GM12878 (cell line): ENCODE measurements around the gene ENOX1. TPM values are rescaled to one million over a fixed set of nuclear protein-coding genes. Genes with fewer than 3 reads are reported as not detected.

Source experiments
- ATAC-seq: fragments of 200-7000 bp; cut with Tn5 transposase; 3 replicates; pipeline ENCODE4 v1.9.1; 2020; ENCODE audit warnings: mild to moderate bottlenecking, moderate library complexity
- BruUV-seq: library from RNA; stranded (reverse); fragments of 400-500 nt; replicated peaks from 2 replicates; lab custom pipeline; 2021; lab: Mats Ljungman, UMichigan
- CTCF ChIA-PET: fragments of 300-600 bp; sonication (Branson Sonifier 250); formaldehyde crosslinking; extraction: SDS; loops from one replicate; lab custom pipeline; 2021; ENCODE audit warnings: inconsistent platforms; lab: Yijun Ruan, JAX
- POLR2A ChIA-PET: fragments of 350-600 bp; formaldehyde crosslinking; extraction: SDS; loops from one replicate; lab custom pipeline; 2021; ENCODE audit warnings: inconsistent platforms; lab: Charles Lee
- RAD21 ChIA-PET: fragments of 300-600 bp; sonication (Branson Sonifier 250); formaldehyde crosslinking; loops from one replicate; lab custom pipeline; 2023; ENCODE audit warnings: antibody characterized with exemption; ENCODE audit not compliant: unreplicated experiment; lab: Charles Lee
- SMC1A ChIA-PET: fragments of 300-600 bp; sonication (Branson Sonifier 250); formaldehyde crosslinking; loops from one replicate; lab custom pipeline; 2023; ENCODE audit not compliant: unreplicated experiment, uncharacterized antibody; lab: Charles Lee
- DNase-seq: peaks from one replicate; pipeline ENCODE4 v3.0.0-alpha.2; 2011; ENCODE audit warnings: low read depth, low spot score
- FAIRE-seq: peaks from 3 replicates; lab custom pipeline; 2011; peaks lifted over from hg19 to GRCh38; lab: Jason Lieb, UNC
- H2AFZ ChIP-seq: 2 replicates; pipeline ENCODE4 v1.6.0; 2011; ENCODE audit warnings: low read depth, low read length, control low read depth; ENCODE audit not compliant: control insufficient read depth
- H3K27ac ChIP-seq: 2 replicates; pipeline ENCODE4 v1.5.1; 2011; ENCODE audit warnings: control low read depth; ENCODE audit not compliant: control insufficient read depth, insufficient read depth
- H3K27me3 ChIP-seq, 2 experiments: replicated peaks in 1 of 2; 2 replicates each; pipeline versions ENCODE4 v1.6.0 to v1.6.1; 2011; ENCODE audit warnings: low read length in 1 of 2; ENCODE audit not compliant: control insufficient read depth in 2 of 2, insufficient read depth in 2 of 2
- H3K36me3 ChIP-seq, 2 experiments: 2 replicates each; pipeline ENCODE4 v1.5.1; 2011; ENCODE audit warnings: low read length in 1 of 2; ENCODE audit not compliant: control insufficient read depth in 2 of 2, insufficient read depth in 2 of 2
- H3K4me1 ChIP-seq: 2 replicates; pipeline ENCODE4 v1.6.1; 2011; ENCODE audit warnings: mild to moderate bottlenecking, low read length, moderate library complexity, mixed read lengths; ENCODE audit not compliant: control insufficient read depth, insufficient read depth
- H3K4me2 ChIP-seq: 2 replicates; pipeline ENCODE4 v1.6.0; 2011; ENCODE audit warnings: control low read depth; ENCODE audit not compliant: control insufficient read depth, insufficient read depth
- H3K4me3 ChIP-seq: fragments of 200-600 bp; sonication (generic); 2 replicates; pipeline ENCODE4 v1.5.1; 2016
- H3K79me2 ChIP-seq: 2 replicates; pipeline ENCODE4 v1.6.0; 2011; ENCODE audit warnings: low read length; ENCODE audit not compliant: control insufficient read depth, insufficient read depth
- H3K9ac ChIP-seq: 2 replicates; pipeline ENCODE4 v1.8.0; 2011; ENCODE audit warnings: low read length, control low read depth, mixed read lengths; ENCODE audit not compliant: control insufficient read depth, insufficient read depth
- H3K9me3 ChIP-seq: replicated peaks from 3 replicates; pipeline ENCODE4 v1.5.1; 2011; ENCODE audit warnings: mild to moderate bottlenecking, low read length; ENCODE audit not compliant: control insufficient read depth, insufficient read depth
- H4K20me1 ChIP-seq: 2 replicates; pipeline ENCODE4 v1.6.0; 2011; ENCODE audit not compliant: control insufficient read depth, insufficient read depth
- ATF7 ChIP-seq: fragments of 450-650 bp; IDR thresholded peaks from 2 replicates; pipeline ENCODE4 v1.6.1; 2016; ENCODE audit warnings: low read depth, mild to moderate bottlenecking
- BACH1 ChIP-seq: fragments of 450-650 bp; IDR thresholded peaks from 2 replicates; pipeline ENCODE4 v1.6.1; 2017; ENCODE audit warnings: mild to moderate bottlenecking, borderline replicate concordance
- CBX5 ChIP-seq: sonication (generic); IDR thresholded peaks from 2 replicates; pipeline ENCODE4 v1.6.1; 2016; ENCODE audit warnings: low read depth, moderate library complexity, mild to moderate bottlenecking, inconsistent platforms
- EED ChIP-seq: sonication (generic); IDR thresholded peaks from 2 replicates; pipeline ENCODE4 v1.6.1; 2016; ENCODE audit warnings: antibody characterized with exemption, low read depth
- EGR1 ChIP-seq, 2 experiments: IDR thresholded peaks; 1 replicate in 1 of 2; 2 replicates in 1 of 2; pipeline ENCODE4 v1.6.1; 2011 to 2012; ENCODE audit warnings: low read depth in 2 of 2, low read length in 2 of 2, borderline replicate concordance in 1 of 2, mild to moderate bottlenecking in 1 of 2, moderate library complexity in 1 of 2
- MXI1 ChIP-seq: fragments of 150-350 bp; IDR thresholded peaks from 2 replicates; pipeline ENCODE4 v1.6.1; 2011; ENCODE audit warnings: low read depth, mild to moderate bottlenecking, inconsistent platforms, low read length, improper control_type of control experiment
- NBN ChIP-seq: fragments of 450-650 bp; IDR thresholded peaks from 2 replicates; pipeline ENCODE4 v1.6.1; 2016
- NKRF ChIP-seq: fragments of 450-650 bp; conservative IDR thresholded peaks from 2 replicates; pipeline ENCODE4 v1.6.1; 2017; ENCODE audit warnings: mild to moderate bottlenecking, moderate library complexity
- USF2 ChIP-seq: IDR thresholded peaks from 2 replicates; pipeline ENCODE4 v1.6.1; 2011; ENCODE audit warnings: low read depth, low read length, improper control_type of control experiment, borderline replicate concordance
- WRNIP1 ChIP-seq: IDR thresholded peaks from 2 replicates; pipeline ENCODE4 v1.6.1; 2011; ENCODE audit warnings: low read depth, low read length, improper control_type of control experiment, borderline replicate concordance
- WGBS: methylation state at CpG from one replicate; pipeline ENCODE4 v1.1.6; 2016; ENCODE audit warnings: low lambda C conversion rate; ENCODE audit not compliant: insufficient replicate concordance, insufficient coverage; ENCODE audit errors: missing lambda C conversion rate; 5-methylcytosine and 5-hydroxymethylcytosine counted together
- in situ Hi-C: fragments of 300-500 bp; cut with MboI; formaldehyde crosslinking; loops from 9 replicates; pipeline ENCODE4 v1.14.3; 2018; ENCODE audit warnings: mixed read lengths
- intact Hi-C: fragments of 100-400 bp; cut with micrococcal nuclease; formaldehyde crosslinking; loops from one replicate; pipeline ENCODE4 v1.14.2; 2022; ENCODE audit not compliant: unreplicated experiment
- polyA plus RNA-seq, 11 experiments: library from polyadenylated mRNA; depleted of rRNA in 4 of 11; unstranded in 6 of 11; stranded (reverse) in 5 of 11; fragments of >200 nt; fragmentation: Nextera tagmentation in 4 of 11; fragmentation: Illumina TruSeq in 1 of 11; extraction: Ambion mirVana in 4 of 11; extraction: Trizol in 1 of 11; gene quantifications; 1 replicate in 1 of 11; 2 replicates in 10 of 11; pipeline versions ENCODE4 v1.2.1 to v1.2.3, GENCODE V29; 2011 to 2016; ENCODE audit warnings: inconsistent platforms in 2 of 11, missing spikeins in 2 of 11, low read depth in 1 of 11
- total RNA-seq, 4 experiments: library from RNA; depleted of rRNA in 3 of 4; stranded (reverse); fragments of >200 nt in 3 of 4; fragmentation: Illumina TruSeq in 1 of 4; extraction: Trizol in 1 of 4; gene quantifications; 2 replicates each; pipeline versions ENCODE4 v1.2.1 to v1.2.3, GENCODE V29; 2013 to 2021

Gene ENOX1
- total and polyA plus RNA-seq, 10 of the 15 experiments (the other 5 are each of a cell fraction or from before 2014, with no cell fraction given), result 0.11 to 0.26 (median 0.15) TPM

- no peaks in the 10 kb centered on the region for H3K4me1 ChIP-seq
- ChIA-PET RAD21 (no interaction called here), CTCF (no interaction called here), POLR2A (no interaction called here), SMC1A (interaction anchor here (1.1 to 1.3 kb wide), 2 partner anchors 10 to 13 kb away, joined by 3 to 4 read pairs; no protein-coding TSS in a partner anchor)
- no peaks in the 10 kb centered on the region for H3K27me3 ChIP-seq
- no peak overlapping the region for H3K4me2 ChIP-seq
- FAIRE-seq, result no peak
- no peak overlapping the region for H2AFZ ChIP-seq
- H3K9me3 ChIP-seq, result no peaks in the 10 kb centered on the region
- in situ Hi-C loops, result no loop called here
- H3K36me3 ChIP-seq, result no peaks in the 10 kb centered on the region
- no peak overlapping the region for H3K4me3 ChIP-seq
- no peaks in the 10 kb centered on the region for H4K20me1 ChIP-seq
- TF ChIP-seq NKRF (no peak), EED (no peak), BACH1 (no peak)
- intact Hi-C loops, result no loop called here
- no TSS peak for BruUV-seq
- 64% methylated on average over 10 of the region's 10 CpGs for WGBS
- H3K79me2 ChIP-seq, result no peaks in the 10 kb centered on the region
- no peak for DNase-seq
- no peak overlapping the region for H3K9ac ChIP-seq
- no peak overlapping the region for H3K27ac ChIP-seq
- ATAC-seq, result no peak
These were observed 438.9 kb downstream of the ENOX1 start for GRCh38 chr13:43347877-43348276.

GRCh38 chr13:43346427-43346826 is 440.3 kb downstream of the ENOX1 start:
- ATAC-seq (no peak), FAIRE-seq (no peak), DNase-seq (no peak)
- no peak overlapping the region for H3K4me3 ChIP-seq
- in situ Hi-C loops, result no loop called here
- no peaks in the 10 kb centered on the region for H3K36me3 ChIP-seq
- TF ChIP-seq ATF7 (no peak), EGR1 (IDR thresholded peaks at IDR 0.05; ENCODE audit: borderline replicate concordance in 1 of 2, low read depth in 2 of 2, low read length in 2 of 2) (no peak), CBX5 (no peak), USF2 (no peak), NBN (no peak), WRNIP1 (no peak), MXI1 (no peak)
- H2AFZ ChIP-seq, result no peak overlapping the region
- SMC1A ChIA-PET, result interaction anchor here (1.1 kb wide), 1 partner anchor 11 kb away, joined by 3 read pairs; no protein-coding TSS in a partner anchor
- RAD21 ChIA-PET, result no interaction called here
- intact Hi-C loops, result no loop called here
- no peak overlapping the region for H3K4me2 ChIP-seq
- H3K4me1 ChIP-seq, result no peaks in the 10 kb centered on the region
- CTCF ChIA-PET, result no interaction called here
- no peaks in the 10 kb centered on the region for H3K79me2 ChIP-seq
- H4K20me1 ChIP-seq, result no peaks in the 10 kb centered on the region
- 31% methylated on average over 4 of the region's 4 CpGs for WGBS
- POLR2A ChIA-PET, result no interaction called here
- H3K9ac ChIP-seq, result no peak overlapping the region
- no peaks in the 10 kb centered on the region for H3K27me3 ChIP-seq
- no peaks in the 10 kb centered on the region for H3K9me3 ChIP-seq
- no TSS peak for BruUV-seq
- no peak overlapping the region for H3K27ac ChIP-seq
